HL-60 (cell line): ENCODE measurements around the gene NUDT8.
"Not testable (repeated sequence)": the region's sequence is repeated elsewhere in the genome, so short reads cannot be mapped to it uniquely, and the experiment has no call there.

Experiments used
- DNase-seq, 2 experiments: peaks; one replicate each; pipeline ENCODE4 v3.0.0-alpha.2; 2010 to 2020; ENCODE audit warnings: low read depth in 1 of 2, low spot score in 1 of 2
- H3K27ac ChIP-seq: fragments of 250-450 bp; sonication (Bioruptor Pico); replicated peaks from 2 replicates; pipeline ENCODE4 v1.5.1; 2020; ENCODE audit warnings: mild to moderate bottlenecking, moderate library complexity
- H3K27me3 ChIP-seq: fragments of 250-450 bp; sonication (Bioruptor Pico); 2 replicates; pipeline ENCODE4 v1.5.1; 2021; ENCODE audit warnings: mild to moderate bottlenecking, moderate library complexity; ENCODE audit not compliant: insufficient read depth, poor library complexity, severe bottlenecking
- H3K4me3 ChIP-seq: replicated peaks from 2 replicates; pipeline ENCODE4 v1.5.1; 2011; ENCODE audit warnings: mild to moderate bottlenecking, control low read depth, low read length; ENCODE audit not compliant: insufficient read depth
- GABPA ChIP-seq: IDR thresholded peaks from 2 replicates; pipeline ENCODE4 v1.6.1; 2012; ENCODE audit warnings: low read depth
- POLR2AphosphoS5 ChIP-seq: IDR thresholded peaks from 2 replicates; pipeline ENCODE4 v1.6.1; 2012; ENCODE audit warnings: low read depth
- SPI1 ChIP-seq: IDR thresholded peaks from 2 replicates; pipeline ENCODE4 v1.6.1; 2012; ENCODE audit warnings: low read depth, mild to moderate bottlenecking, borderline replicate concordance
- TF ChIP-seq, protein P1 (sequence below): IDR thresholded peaks from 2 replicates; pipeline ENCODE4 v1.6.1; 2012; ENCODE audit warnings: low read depth; ENCODE audit not compliant: insufficient replicate concordance
- TF ChIP-seq, protein P2 (sequence below): IDR thresholded peaks from one replicate; pipeline ENCODE4 v1.5.1; 2011; ENCODE audit warnings: low read length, control low read depth, inconsistent platforms; ENCODE audit not compliant: insufficient read depth

The NUDT8 gene

DNA sequence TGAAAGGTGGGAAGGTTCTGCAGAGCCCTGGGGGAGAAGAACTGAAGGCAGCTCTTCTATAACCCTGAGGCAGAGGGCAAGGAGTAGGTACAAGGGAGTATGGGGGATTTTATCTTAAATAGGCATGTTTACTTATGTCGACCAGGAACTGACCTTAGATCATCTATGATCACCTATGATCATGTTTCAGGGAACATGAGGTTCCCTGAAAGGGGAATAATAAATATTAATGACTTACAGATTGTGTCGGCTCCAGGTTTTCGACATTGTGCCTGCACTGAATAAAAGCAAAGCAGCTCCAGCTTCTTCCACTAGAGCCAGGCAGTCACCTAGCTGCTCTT, 36.2 kb downstream of the NUDT8 start:
- Histone ChIP-seq H3K27me3 (no peaks in the 10 kb centered on the region), H3K4me3 (no peak overlapping the region), H3K27ac (no peak overlapping the region)
- no peak for TF ChIP-seq GABPA
- no peak for TF ChIP-seq SPI1
- no peak for TF ChIP-seq POLR2AphosphoS5
- TF ChIP-seq, protein P1, sequence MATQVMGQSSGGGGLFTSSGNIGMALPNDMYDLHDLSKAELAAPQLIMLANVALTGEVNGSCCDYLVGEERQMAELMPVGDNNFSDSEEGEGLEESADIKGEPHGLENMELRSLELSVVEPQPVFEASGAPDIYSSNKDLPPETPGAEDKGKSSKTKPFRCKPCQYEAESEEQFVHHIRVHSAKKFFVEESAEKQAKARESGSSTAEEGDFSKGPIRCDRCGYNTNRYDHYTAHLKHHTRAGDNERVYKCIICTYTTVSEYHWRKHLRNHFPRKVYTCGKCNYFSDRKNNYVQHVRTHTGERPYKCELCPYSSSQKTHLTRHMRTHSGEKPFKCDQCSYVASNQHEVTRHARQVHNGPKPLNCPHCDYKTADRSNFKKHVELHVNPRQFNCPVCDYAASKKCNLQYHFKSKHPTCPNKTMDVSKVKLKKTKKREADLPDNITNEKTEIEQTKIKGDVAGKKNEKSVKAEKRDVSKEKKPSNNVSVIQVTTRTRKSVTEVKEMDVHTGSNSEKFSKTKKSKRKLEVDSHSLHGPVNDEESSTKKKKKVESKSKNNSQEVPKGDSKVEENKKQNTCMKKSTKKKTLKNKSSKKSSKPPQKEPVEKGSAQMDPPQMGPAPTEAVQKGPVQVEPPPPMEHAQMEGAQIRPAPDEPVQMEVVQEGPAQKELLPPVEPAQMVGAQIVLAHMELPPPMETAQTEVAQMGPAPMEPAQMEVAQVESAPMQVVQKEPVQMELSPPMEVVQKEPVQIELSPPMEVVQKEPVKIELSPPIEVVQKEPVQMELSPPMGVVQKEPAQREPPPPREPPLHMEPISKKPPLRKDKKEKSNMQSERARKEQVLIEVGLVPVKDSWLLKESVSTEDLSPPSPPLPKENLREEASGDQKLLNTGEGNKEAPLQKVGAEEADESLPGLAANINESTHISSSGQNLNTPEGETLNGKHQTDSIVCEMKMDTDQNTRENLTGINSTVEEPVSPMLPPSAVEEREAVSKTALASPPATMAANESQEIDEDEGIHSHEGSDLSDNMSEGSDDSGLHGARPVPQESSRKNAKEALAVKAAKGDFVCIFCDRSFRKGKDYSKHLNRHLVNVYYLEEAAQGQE: no peak
- TF ChIP-seq, protein P2, sequence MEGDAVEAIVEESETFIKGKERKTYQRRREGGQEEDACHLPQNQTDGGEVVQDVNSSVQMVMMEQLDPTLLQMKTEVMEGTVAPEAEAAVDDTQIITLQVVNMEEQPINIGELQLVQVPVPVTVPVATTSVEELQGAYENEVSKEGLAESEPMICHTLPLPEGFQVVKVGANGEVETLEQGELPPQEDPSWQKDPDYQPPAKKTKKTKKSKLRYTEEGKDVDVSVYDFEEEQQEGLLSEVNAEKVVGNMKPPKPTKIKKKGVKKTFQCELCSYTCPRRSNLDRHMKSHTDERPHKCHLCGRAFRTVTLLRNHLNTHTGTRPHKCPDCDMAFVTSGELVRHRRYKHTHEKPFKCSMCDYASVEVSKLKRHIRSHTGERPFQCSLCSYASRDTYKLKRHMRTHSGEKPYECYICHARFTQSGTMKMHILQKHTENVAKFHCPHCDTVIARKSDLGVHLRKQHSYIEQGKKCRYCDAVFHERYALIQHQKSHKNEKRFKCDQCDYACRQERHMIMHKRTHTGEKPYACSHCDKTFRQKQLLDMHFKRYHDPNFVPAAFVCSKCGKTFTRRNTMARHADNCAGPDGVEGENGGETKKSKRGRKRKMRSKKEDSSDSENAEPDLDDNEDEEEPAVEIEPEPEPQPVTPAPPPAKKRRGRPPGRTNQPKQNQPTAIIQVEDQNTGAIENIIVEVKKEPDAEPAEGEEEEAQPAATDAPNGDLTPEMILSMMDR: no peak
- DNase-seq: no peak

DNA sequence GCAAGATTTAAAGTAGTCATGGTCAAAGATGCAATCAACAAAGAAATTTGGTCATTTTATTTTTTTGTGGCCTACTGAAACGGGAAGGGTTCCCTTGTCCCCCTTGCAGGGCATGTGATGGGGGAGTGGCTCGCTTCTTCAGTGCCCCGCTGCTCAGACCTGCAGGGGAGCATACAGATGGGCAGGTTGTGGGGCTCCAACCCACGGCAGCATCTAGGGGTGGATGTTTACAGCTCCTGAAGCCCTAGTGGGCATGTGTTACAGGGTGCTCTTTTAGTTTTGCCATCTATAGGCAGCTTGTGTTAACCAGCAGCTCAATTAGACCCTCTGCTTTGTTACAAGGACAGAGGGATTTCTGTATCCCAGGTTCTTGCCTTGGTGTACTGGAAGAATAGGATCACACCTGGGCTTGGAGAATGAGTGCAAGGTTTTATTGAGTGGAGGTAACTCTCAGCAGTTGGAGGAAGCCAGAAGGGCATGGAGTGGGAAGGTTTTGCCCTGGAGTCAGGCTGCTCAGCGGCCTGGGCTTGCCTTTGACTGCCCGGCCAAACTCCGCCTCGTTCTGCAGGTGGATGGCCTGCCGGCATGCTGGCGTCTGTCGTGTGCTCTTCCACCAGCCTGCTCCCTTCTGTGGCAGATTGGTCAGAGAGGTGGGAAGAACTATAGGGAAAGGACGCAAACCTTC, 36.7 kb downstream of the NUDT8 start:
- H3K4me3 ChIP-seq: no peak overlapping the region
- no peak for TF ChIP-seq SPI1
- TF ChIP-seq POLR2AphosphoS5: no peak
- TF ChIP-seq, protein P1: no peak
- TF ChIP-seq, protein P2: no peak
- TF ChIP-seq GABPA: no peak
- no peaks in the 10 kb centered on the region for H3K27me3 ChIP-seq
- no peak for DNase-seq
- no peak overlapping the region for H3K27ac ChIP-seq

DNA sequence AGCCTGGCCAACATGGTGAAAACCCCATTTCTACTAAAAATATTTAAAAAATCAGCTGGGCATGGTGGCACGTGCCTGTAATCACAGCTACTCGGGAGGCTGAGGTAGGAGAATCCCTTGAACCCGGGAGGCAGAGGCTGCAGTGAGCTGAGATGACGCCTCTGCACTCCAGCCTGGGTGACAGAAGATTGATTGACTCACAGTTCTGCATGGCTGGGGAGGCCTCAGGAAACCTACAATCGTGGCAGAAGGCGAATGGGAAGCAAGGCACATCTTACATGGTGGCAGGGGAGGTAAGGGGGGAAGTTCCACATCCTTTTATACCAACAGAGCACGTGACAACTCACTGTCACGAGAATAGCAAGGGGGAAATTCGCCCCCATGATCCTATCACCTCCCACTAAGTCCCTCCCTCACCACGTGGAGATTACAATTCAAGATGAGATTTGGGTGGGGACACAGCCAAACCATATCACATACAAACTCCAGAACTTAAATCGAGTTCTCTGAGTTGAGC, 40.8 kb downstream of the NUDT8 start:
- H3K27me3 ChIP-seq, H3K27ac ChIP-seq, H3K4me3 ChIP-seq, DNase-seq: not testable (repeated sequence)

DNA sequence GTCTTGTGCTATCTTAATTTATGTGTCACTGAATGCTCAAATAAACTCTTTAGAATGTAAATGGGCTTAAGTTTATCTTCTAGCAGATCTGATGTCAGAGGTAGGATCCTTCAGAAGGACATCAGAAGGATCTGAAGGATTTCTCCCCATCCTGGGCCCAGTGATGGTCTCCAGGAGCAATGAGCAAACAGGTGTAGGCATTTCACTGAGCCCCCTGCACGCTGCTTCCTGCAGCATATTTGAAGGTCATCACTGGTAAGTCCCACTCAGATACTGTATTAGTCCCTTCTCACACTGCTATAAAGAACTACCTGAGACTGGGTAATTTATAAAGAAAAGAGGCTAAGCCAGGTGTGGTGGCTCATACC, 41.6 kb downstream of the NUDT8 start:
- H3K4me3 ChIP-seq: no peak overlapping the region
- no peak overlapping the region for H3K27ac ChIP-seq
- no peak for DNase-seq
- TF ChIP-seq SPI1: no peak
- H3K27me3 ChIP-seq: no peaks in the 10 kb centered on the region

DNA sequence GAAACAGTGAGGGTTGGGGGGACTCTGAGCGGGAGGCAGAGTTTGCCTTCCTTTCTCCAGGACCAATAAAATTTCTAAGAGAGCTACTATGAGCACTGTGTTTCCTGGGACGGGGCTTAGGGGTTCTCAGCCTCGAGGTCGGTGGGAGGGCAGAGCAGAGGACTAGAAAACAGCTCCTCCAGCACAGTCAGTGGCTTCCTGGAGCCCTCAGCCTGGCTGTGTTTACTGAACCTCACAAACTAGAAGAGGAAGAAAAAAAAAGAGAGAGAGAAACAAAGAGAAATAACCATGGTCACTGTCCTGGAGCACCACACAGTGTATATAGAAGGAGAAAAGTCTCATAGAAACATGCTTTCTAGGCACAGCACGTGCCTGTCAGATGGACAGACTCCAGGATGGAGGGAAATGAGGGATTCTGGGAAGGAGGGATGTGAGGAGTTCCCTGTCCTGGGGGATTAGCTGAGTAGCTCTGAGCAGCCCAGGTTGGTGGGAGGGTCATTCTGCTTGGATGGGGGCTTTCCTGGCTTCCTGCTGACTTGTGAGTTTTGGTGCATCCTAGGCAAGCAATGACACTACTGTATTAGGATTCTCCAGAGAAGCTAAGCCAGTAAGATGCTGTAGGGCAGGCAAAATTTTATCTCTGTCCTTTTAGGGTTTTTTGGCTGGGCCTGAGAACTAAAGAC, 43.0 kb downstream of the NUDT8 start:
- H3K27ac ChIP-seq: no peak overlapping the region
- DNase-seq: no peak
- no peak overlapping the region for H3K4me3 ChIP-seq
- H3K27me3 ChIP-seq: no peaks in the 10 kb centered on the region
- TF ChIP-seq POLR2AphosphoS5 (no peak), GABPA (no peak), SPI1 (no peak)
- TF ChIP-seq, protein P2: no peak
- TF ChIP-seq, protein P1: no peak
